H1 (cell line): ENCODE measurements around the gene RECK. TPM values are rescaled to one million over a fixed set of nuclear protein-coding genes. Genes with fewer than 3 reads are reported as not detected.

Experiments
- CTCF ChIA-PET: fragments of 300-600 bp; sonication (Branson Sonifier 250); formaldehyde crosslinking; loops from one replicate; lab custom pipeline; 2021; ENCODE audit not compliant: partially characterized antibody; lab: Charles Lee
- POLR2A ChIA-PET: fragments of 300-600 bp; sonication (Branson Sonifier 250); formaldehyde crosslinking; loops from one replicate; lab custom pipeline; 2021; ENCODE audit warnings: inconsistent platforms; ENCODE audit not compliant: partially characterized antibody; lab: Charles Lee
- DNase-seq, 2 experiments: peaks; one replicate each; pipeline versions ENCODE4 v3.0.0 to v3.0.0-alpha.2; 2010 to 2022; ENCODE audit warnings: low spot score in 2 of 2, low read depth in 1 of 2, mixed read lengths in 1 of 2
- FAIRE-seq: peaks from 2 replicates; lab custom pipeline; 2011; peaks lifted over from hg19 to GRCh38; lab: Jason Lieb, UNC
- H2AFZ ChIP-seq: 2 replicates; pipeline ENCODE4 v1.8.1; 2012; ENCODE audit warnings: low read length, inconsistent platforms
- H2AK5ac ChIP-seq: 2 replicates; pipeline ENCODE4 v1.6.1; 2013; ENCODE audit warnings: low read depth, low read length
- H2BK120ac ChIP-seq: replicated peaks from 2 replicates; pipeline ENCODE3; 2013; ENCODE audit warnings: low read depth, low read length, inconsistent platforms
- H2BK12ac ChIP-seq: 2 replicates; pipeline ENCODE4 v1.6.1; 2013; ENCODE audit warnings: low read depth, low read length
- H2BK15ac ChIP-seq: 2 replicates; pipeline ENCODE4 v1.6.1; 2013; ENCODE audit warnings: low read length
- H2BK20ac ChIP-seq: 2 replicates; pipeline ENCODE4 v1.6.1; 2013; ENCODE audit warnings: low read length
- H2BK5ac ChIP-seq: 2 replicates; pipeline ENCODE4 v1.6.1; 2013; ENCODE audit warnings: low read depth, low read length
- H3K14ac ChIP-seq: 2 replicates; pipeline ENCODE4 v1.6.1; 2013; ENCODE audit warnings: inconsistent platforms; ENCODE audit not compliant: insufficient read length
- H3K18ac ChIP-seq: 2 replicates; pipeline ENCODE4 v1.6.1; 2013; ENCODE audit warnings: low read length; ENCODE audit errors: extremely low read depth
- H3K23ac ChIP-seq: 2 replicates; pipeline ENCODE4 v1.6.1; 2013; ENCODE audit warnings: inconsistent platforms; ENCODE audit not compliant: insufficient read length
- H3K23me2 ChIP-seq: 2 replicates; pipeline ENCODE4 v1.6.1; 2013; ENCODE audit warnings: low read depth, low read length
- H3K27ac ChIP-seq: 2 replicates; pipeline ENCODE4 v1.6.1; 2011; ENCODE audit warnings: low read depth, low read length, inconsistent platforms
- H3K27me3 ChIP-seq, 4 experiments: replicated peaks in 1 of 4; 1 replicate in 1 of 4; 2 replicates in 3 of 4; pipeline versions ENCODE4 v1.6.1 to v1.8.1; 2011 to 2013; ENCODE audit warnings: low read length in 3 of 4, mild to moderate bottlenecking in 3 of 4, inconsistent platforms in 2 of 4, mixed read lengths in 2 of 4, moderate library complexity in 1 of 4; ENCODE audit not compliant: control insufficient read depth in 3 of 4, insufficient read depth in 3 of 4; ENCODE audit errors: extremely low read depth in 1 of 4
- H3K36me3 ChIP-seq, 4 experiments: 2 replicates each; pipeline versions ENCODE4 v1.6.1 to v1.8.1; 2011 to 2013; ENCODE audit warnings: mild to moderate bottlenecking in 4 of 4, low read length in 3 of 4, moderate library complexity in 2 of 4, control low read depth in 1 of 4, inconsistent platforms in 1 of 4; ENCODE audit not compliant: insufficient read depth in 4 of 4, control insufficient read depth in 2 of 4
- H3K4ac ChIP-seq: replicated peaks from 2 replicates; pipeline ENCODE3; 2013; ENCODE audit warnings: low read length, low read depth, mixed read lengths, inconsistent platforms; ENCODE audit not compliant: insufficient read length
- H3K4me1 ChIP-seq, 4 experiments: replicated peaks in 1 of 4; 1 replicate in 1 of 4; 2 replicates in 3 of 4; pipeline versions ENCODE4 v1.6.1 to v1.8.1; 2011 to 2013; ENCODE audit warnings: low read length in 3 of 4, inconsistent platforms in 2 of 4, mixed read lengths in 1 of 4; ENCODE audit not compliant: insufficient read depth in 4 of 4, control insufficient read depth in 3 of 4
- H3K4me2 ChIP-seq, 2 experiments: 2 replicates each; pipeline versions ENCODE4 v1.6.1 to v1.8.1; 2011 to 2013; ENCODE audit warnings: low read depth in 2 of 2, low read length in 2 of 2, control low read depth in 1 of 2, inconsistent platforms in 1 of 2, mild to moderate bottlenecking in 1 of 2; ENCODE audit not compliant: insufficient read depth in 1 of 2
- H3K4me3 ChIP-seq, 4 experiments: fragments of 200-600, 300-600 bp in 1 of 4; sonication (generic), shearing (Covaris generic), sonication (Bioruptor Twin) in 1 of 4; 2 replicates each; pipeline versions ENCODE4 v1.5.1 to v1.8.1; 2011 to 2016; ENCODE audit warnings: low read length in 4 of 4, low read depth in 3 of 4, control low read depth in 2 of 4, inconsistent platforms in 2 of 4, mild to moderate bottlenecking in 2 of 4, mixed read lengths in 1 of 4, moderate library complexity in 1 of 4; ENCODE audit not compliant: insufficient read depth in 2 of 4; ENCODE audit errors: extremely low read depth in 1 of 4
- H3K56ac ChIP-seq: replicated peaks from 2 replicates; pipeline ENCODE3; 2013; ENCODE audit warnings: low read depth, mild to moderate bottlenecking, mixed read lengths, low read length, inconsistent platforms; ENCODE audit not compliant: insufficient read length
- H3K79me1 ChIP-seq: 2 replicates; pipeline ENCODE4 v1.6.1; 2013; ENCODE audit warnings: low read depth, low read length, control low read depth
- H3K79me2 ChIP-seq, 2 experiments: 2 replicates each; pipeline versions ENCODE4 v1.6.1 to v1.8.1; 2012 to 2013; ENCODE audit warnings: low read length in 2 of 2, mild to moderate bottlenecking in 2 of 2, inconsistent platforms in 1 of 2; ENCODE audit not compliant: insufficient read depth in 2 of 2, control insufficient read depth in 1 of 2
- H3K9ac ChIP-seq, 4 experiments: replicated peaks in 1 of 4; 1 replicate in 1 of 4; 2 replicates in 3 of 4; pipeline versions ENCODE4 v1.6.1 to v1.8.1; 2011 to 2013; ENCODE audit warnings: low read depth in 3 of 4, low read length in 3 of 4, control low read depth in 2 of 4, mild to moderate bottlenecking in 2 of 4, moderate library complexity in 2 of 4, inconsistent platforms in 1 of 4; ENCODE audit errors: extremely low read depth in 1 of 4
- H3K9me3 ChIP-seq, 2 experiments: 2 replicates each; pipeline versions ENCODE4 v1.6.1 to v1.8.1; 2012 to 2013; ENCODE audit warnings: mild to moderate bottlenecking in 2 of 2, moderate library complexity in 2 of 2, control low read depth in 1 of 2, inconsistent platforms in 1 of 2, low read depth in 1 of 2, low read length in 1 of 2, mixed read lengths in 1 of 2; ENCODE audit not compliant: insufficient read depth in 2 of 2
- H4K20me1 ChIP-seq, 2 experiments: replicated peaks in 1 of 2; 2 replicates each; pipeline versions ENCODE3 to v1.8.1; 2011 to 2013; ENCODE audit warnings: inconsistent platforms in 2 of 2, low read length in 2 of 2, mild to moderate bottlenecking in 1 of 2; ENCODE audit not compliant: insufficient read depth in 2 of 2, control insufficient read depth in 1 of 2
- H4K5ac ChIP-seq: 2 replicates; pipeline ENCODE4 v1.6.1; 2013; ENCODE audit warnings: low read length, low read depth, mixed read lengths, inconsistent platforms; ENCODE audit not compliant: insufficient read length
- H4K8ac ChIP-seq: 2 replicates; pipeline ENCODE4 v1.8.0; 2013; ENCODE audit warnings: mild to moderate bottlenecking, moderate library complexity, low read length, inconsistent platforms; ENCODE audit not compliant: insufficient read depth; ENCODE audit errors: extremely low read depth
- H4K91ac ChIP-seq: replicated peaks from 2 replicates; pipeline ENCODE3; 2013; ENCODE audit warnings: low read length, mixed read lengths, inconsistent platforms; ENCODE audit not compliant: insufficient read length
- BCL11A ChIP-seq, 2 experiments: IDR thresholded peaks; one replicate each; pipeline ENCODE4 v1.6.1; 2011; ENCODE audit warnings: low read depth in 2 of 2, low read length in 2 of 2, mild to moderate bottlenecking in 2 of 2
- BRCA1 ChIP-seq: IDR thresholded peaks from 2 replicates; pipeline ENCODE4 v1.6.1; 2012; ENCODE audit warnings: low read depth, low read length, improper control_type of control experiment
- E2F6 ChIP-seq: IDR thresholded peaks from 2 replicates; pipeline ENCODE4 v1.6.1; 2012; ENCODE audit warnings: inconsistent platforms
- EP300 ChIP-seq, 2 experiments: IDR thresholded peaks; 1 replicate in 1 of 2; 2 replicates in 1 of 2; pipeline ENCODE4 v1.6.1; 2011 to 2012; ENCODE audit warnings: low read depth in 2 of 2, low read length in 2 of 2, mild to moderate bottlenecking in 2 of 2, borderline replicate concordance in 1 of 2, inconsistent platforms in 1 of 2, moderate library complexity in 1 of 2
- KDM1A ChIP-seq: fragments of 200-600, 300-600 bp; sonication (generic); IDR thresholded peaks from 2 replicates; pipeline ENCODE4 v1.7.1; 2016; ENCODE audit warnings: mild to moderate bottlenecking, low read length, borderline replicate concordance
- POLR2A ChIP-seq, 2 experiments: IDR thresholded peaks; 1 replicate in 1 of 2; 2 replicates in 1 of 2; pipeline ENCODE4 v1.6.1; 2011; ENCODE audit warnings: low read depth in 2 of 2, low read length in 2 of 2, mild to moderate bottlenecking in 2 of 2; ENCODE audit errors: control extremely low read depth in 1 of 2
- POU5F1 ChIP-seq: IDR thresholded peaks from 2 replicates; pipeline ENCODE4 v1.6.1; 2011; ENCODE audit warnings: low read depth, mild to moderate bottlenecking, low read length, moderate library complexity
- RNF2 ChIP-seq: fragments of 200-900, 300-1000 bp; sonication (generic); IDR thresholded peaks from 2 replicates; pipeline ENCODE4 v1.7.1; 2016; ENCODE audit warnings: borderline replicate concordance, low read depth, mild to moderate bottlenecking, antibody characterized with exemption, low read length; ENCODE audit not compliant: poor library complexity, severe bottlenecking; ENCODE audit errors: missing control alignments
- SRF ChIP-seq: IDR thresholded peaks from 2 replicates; pipeline ENCODE4 v1.6.1; 2011; ENCODE audit warnings: mild to moderate bottlenecking, low read depth, low read length, moderate library complexity
- TCF12 ChIP-seq: IDR thresholded peaks from 2 replicates; pipeline ENCODE4 v1.6.1; 2011; ENCODE audit warnings: low read depth, mild to moderate bottlenecking, low read length
- ZNF274 ChIP-seq: IDR thresholded peaks from 2 replicates; pipeline ENCODE4 v1.7.0; 2012; ENCODE audit warnings: low read length, borderline replicate concordance; ENCODE audit errors: extremely low read depth
- WGBS, 2 experiments: shearing (Covaris generic) in 1 of 2; methylation state at CpG; one replicate each; pipeline versions ENCODE4 v1.1.6 to v1.1.7; 2013 to 2015; ENCODE audit warnings: low lambda C conversion rate in 2 of 2, mixed read lengths in 2 of 2, inconsistent platforms in 1 of 2, low coverage in 1 of 2, missing lambda C conversion rate in 1 of 2; ENCODE audit not compliant: insufficient replicate concordance in 2 of 2, insufficient coverage in 1 of 2, insufficient read length in 1 of 2; ENCODE audit errors: extremely low coverage in 1 of 2, missing lambda C conversion rate in 1 of 2; 5-methylcytosine and 5-hydroxymethylcytosine counted together
- polyA plus RNA-seq, 7 experiments: library from polyadenylated mRNA; depleted of rRNA in 3 of 7; stranded (reverse) in 5 of 7; unstranded in 2 of 7; fragments of >200 nt in 5 of 7; fragments of 200-250 nt in 2 of 7; gene quantifications; 1 replicate in 5 of 7; 2 replicates in 1 of 7; 4 replicates in 1 of 7; pipeline versions ENCODE4 v1.2.1 to v1.2.3, GENCODE V29; 2011 to 2013; ENCODE audit warnings: missing spikeins in 2 of 7, mixed read lengths in 2 of 7
- total RNA-seq: library from RNA; stranded (reverse); fragmentation: NEBNext Ultra II Directional; extraction: Animal tissue kit (Norgen Biotek cat#: 25700); gene quantifications from 2 replicates; pipeline ENCODE4 v1.2.1, GENCODE V29; 2021

Gene RECK
- total and polyA plus RNA-seq, 2 of the 8 experiments (the other 6 are each of a cell fraction or from before 2014, with no cell fraction given): 5.4 to 9.8 TPM

GRCh38 chr9:36166168-36166927 is 129.6 kb downstream of the RECK start:
- peak overlapping the region; percentile 80; the same call in 1 of the 2 replicates for H2BK12ac ChIP-seq
- peak overlapping the region; percentile 86 for H2AFZ ChIP-seq
- no peaks in the 10 kb centered on the region for H3K79me2 ChIP-seq
- H4K8ac ChIP-seq: no peak overlapping the region
- peaks cover 11 to 25% (median 17%) of the 10 kb centered on the region in 4 experiments for H3K4me1 ChIP-seq
- H4K91ac ChIP-seq: peak overlapping the region; percentile 51
- peak overlapping the region; percentile 29 to 62 (median 39) for H3K4me3 ChIP-seq
- peak overlapping the region; percentile 77 for H4K5ac ChIP-seq
- H2BK120ac ChIP-seq: no peak overlapping the region
- FAIRE-seq (peak; percentile 39), DNase-seq (peak; percentile 25 to 96)
- CTCF ChIA-PET: interaction anchor here (0.6 to 10.2 kb wide), 29 partner anchors 9 to 1129 kb away, joined by 3 to 153 read pairs (median 5); partner anchors contain the start of genes CLTA and GLIPR2
- POLR2A ChIA-PET: interaction anchor here (0.6 to 4.4 kb wide), 4 partner anchors 23 to 62 kb away, joined by 3 to 19 read pairs (median 5); partner anchors contain the start of genes CLTA and GLIPR2
- no peak overlapping the region; the same call in 1 of the 2 replicates for H2BK5ac ChIP-seq
- no peak overlapping the region for H2BK15ac ChIP-seq
- H3K56ac ChIP-seq: no peak overlapping the region
- H3K9ac ChIP-seq: no peak overlapping the region
- H3K9me3 ChIP-seq: no peaks in the 10 kb centered on the region
- peak overlapping the region; percentile 32; the same call in 1 of the 2 replicates for H3K18ac ChIP-seq
- H3K4me2 ChIP-seq: peak overlapping the region; percentile 23 to 74; a peak in 3 of 4 replicates
- WGBS, 2 experiments: 15% methylated on average over 55 of the region's 58 CpGs; no CpG with 5 or more reads in 1 of the 2 experiments
- H3K27me3 ChIP-seq: no peaks in the 10 kb centered on the region
- no peak overlapping the region for H3K23ac ChIP-seq
- no peak overlapping the region for H2BK20ac ChIP-seq
- no peaks in the 10 kb centered on the region for H3K79me1 ChIP-seq
- no peak overlapping the region for H2AK5ac ChIP-seq
- no peak overlapping the region for H3K14ac ChIP-seq
- no peaks in the 10 kb centered on the region for H4K20me1 ChIP-seq
- no peak overlapping the region for H3K27ac ChIP-seq
- no peaks in the 10 kb centered on the region for H3K36me3 ChIP-seq
- peaks cover 2% of the 10 kb centered on the region; the same call in 1 of the 2 replicates for H3K23me2 ChIP-seq
- no peak overlapping the region for H3K4ac ChIP-seq
- TF ChIP-seq E2F6 (peak; percentile 36; the same call in 1 of the 2 replicates), SRF (no peak), BCL11A (IDR thresholded peaks at IDR 0.05; ENCODE audit: low read depth in 2 of 2, low read length in 2 of 2) (no peak), EP300 (IDR thresholded peaks at IDR 0.05; ENCODE audit: borderline replicate concordance in 1 of 2, low read depth in 2 of 2, low read length in 2 of 2) (no peak; a peak in 1 of 3 replicates), BRCA1 (no peak), POLR2A (IDR thresholded peaks at IDR 0.05; ENCODE audit: control extremely low read depth in 1 of 2, low read depth in 2 of 2, low read length in 2 of 2) (no peak), RNF2 (no peak), ZNF274 (no peak), POU5F1 (no peak), TCF12 (no peak), KDM1A (peak; percentile 99)
